Stimulated activated CD4-positive, alpha-beta T cell treated with anti-CD3 and anti-CD28 coated beads, Interleukin-1b, Interleukin-23, amount 100 ng/mL, for 48 hours (primary cell): ENCODE data around the gene PDE6B.

Experiments used
- DNase-seq: peaks from one replicate; pipeline ENCODE4 v3.0.0-alpha.2; 2020

PDE6B gene

GRCh38 chr4:675036-675882 is 49.9 kb downstream of the PDE6B start:
- DNase-seq: no peak

GRCh38 chr4:675980-676870 is 50.9 kb downstream of the PDE6B start:
- DNase-seq: no peak

GRCh38 chr4:676871-677235 is 51.5 kb downstream of the PDE6B start:
- DNase-seq: no peak

- no peak for DNase-seq
These were observed 52.3 kb downstream of the PDE6B start for GRCh38 chr4:677431-678293.

- DNase-seq: no peak
These were observed 53.1 kb downstream of the PDE6B start for GRCh38 chr4:678331-679103.

GRCh38 chr4:679104-679481 is 53.7 kb downstream of the PDE6B start:
- DNase-seq: no peak

GRCh38 chr4:679629-680028 is 54.3 kb downstream of the PDE6B start:
- no peak for DNase-seq

- no peak for DNase-seq
These were observed 54.7 kb downstream of the PDE6B start for GRCh38 chr4:680091-680490.

- no peak for DNase-seq
These were observed 55.2 kb downstream of the PDE6B start for GRCh38 chr4:680551-680927.

GRCh38 chr4:680928-681645 is 55.7 kb downstream of the PDE6B start:
- DNase-seq: no peak

GRCh38 chr4:681736-682451 is 56.5 kb downstream of the PDE6B start:
- DNase-seq: no peak

- no peak for DNase-seq
These were observed 57.3 kb downstream of the PDE6B start for GRCh38 chr4:682490-683172.

- DNase-seq: no peak
These were observed 58.0 kb downstream of the PDE6B start for GRCh38 chr4:683247-683897.

GRCh38 chr4:683982-684622 is 58.7 kb downstream of the PDE6B start:
- no peak for DNase-seq

GRCh38 chr4:684623-685327 is 59.4 kb downstream of the PDE6B start:
- DNase-seq: no peak

GRCh38 chr4:685679-686412 is 60.5 kb downstream of the PDE6B start:
- DNase-seq: no peak

GRCh38 chr4:686413-687040 is 61.2 kb downstream of the PDE6B start:
- no peak for DNase-seq
